KMS-11 (cell line): ENCODE data around the gene MTA1.

Experiments
- H2AFZ ChIP-seq: fragments of 200-600 bp; sonication (generic); 2 replicates; pipeline ENCODE4 v1.6.1; 2016; ENCODE audit warnings: antibody characterized with exemption, mixed run types, low read depth
- H3K27ac ChIP-seq: fragments of 200-600 bp; sonication (generic); 2 replicates; pipeline ENCODE4 v1.6.1; 2016; ENCODE audit warnings: mild to moderate bottlenecking, mixed run types
- H3K27me3 ChIP-seq: fragments of 200-600 bp; sonication (generic); 2 replicates; pipeline ENCODE4 v1.6.1; 2017; ENCODE audit warnings: mild to moderate bottlenecking, low read depth, mixed run types, moderate library complexity; ENCODE audit not compliant: insufficient read depth
- H3K36me3 ChIP-seq: fragments of 200-600 bp; sonication (generic); 2 replicates; pipeline ENCODE4 v1.6.1; 2017; ENCODE audit warnings: mild to moderate bottlenecking, mixed run types; ENCODE audit not compliant: insufficient read depth
- H3K4me1 ChIP-seq: fragments of 200-600 bp; sonication (generic); 2 replicates; pipeline ENCODE4 v1.6.1; 2016; ENCODE audit warnings: mild to moderate bottlenecking, low read depth, mixed run types; ENCODE audit not compliant: poor library complexity, severe bottlenecking
- H3K4me2 ChIP-seq: fragments of 200-600 bp; sonication (generic); 2 replicates; pipeline ENCODE4 v1.7.0; 2016; ENCODE audit warnings: mild to moderate bottlenecking, mixed run types
- H3K4me3 ChIP-seq: fragments of 200-600 bp; sonication (generic); IDR thresholded peaks from 2 replicates; pipeline ENCODE4 v1.6.1; 2017; ENCODE audit warnings: low read depth, low read length, mixed read lengths; ENCODE audit not compliant: insufficient read depth
- H3K79me2 ChIP-seq: fragments of 200-600 bp; sonication (generic); 2 replicates; pipeline ENCODE4 v1.6.1; 2016; ENCODE audit warnings: low read depth, mixed run types; ENCODE audit not compliant: insufficient read depth
- H3K9ac ChIP-seq: fragments of 200-600 bp; sonication (generic); 2 replicates; pipeline ENCODE4 v1.6.1; 2016; ENCODE audit warnings: mild to moderate bottlenecking, mixed run types
- H4K20me1 ChIP-seq: fragments of 200-600 bp; sonication (generic); 2 replicates; pipeline ENCODE4 v1.6.1; 2016; ENCODE audit warnings: mild to moderate bottlenecking, mixed run types; ENCODE audit not compliant: insufficient read depth
- CTCF ChIP-seq: fragments of 200-600 bp; sonication (generic); conservative IDR thresholded peaks from 2 replicates; pipeline ENCODE4 v1.6.1; 2017; ENCODE audit warnings: low read depth, mild to moderate bottlenecking, antibody characterized with exemption, low read length, moderate library complexity, mixed read lengths

The MTA1 gene

GRCh38 chr14:105507247-105507646 is 87.6 kb downstream of the MTA1 start:
- Histone ChIP-seq H3K9ac (no peak overlapping the region), H3K79me2 (no peaks in the 10 kb centered on the region), H3K4me3 (no peak overlapping the region), H3K36me3 (no peaks in the 10 kb centered on the region), H2AFZ (no peak overlapping the region), H4K20me1 (no peaks in the 10 kb centered on the region), H3K27ac (no peak overlapping the region), H3K4me1 (no peaks in the 10 kb centered on the region), H3K4me2 (no peak overlapping the region), H3K27me3 (peaks cover 19% of the 10 kb centered on the region; the same call in 1 of the 2 replicates)
- TF ChIP-seq CTCF = no peak

GRCh38 chr14:105508069-105508468 is 88.4 kb downstream of the MTA1 start:
- H3K27ac ChIP-seq = no peak overlapping the region
- H3K4me2 ChIP-seq = no peak overlapping the region
- H3K4me3 ChIP-seq = no peak overlapping the region
- no peaks in the 10 kb centered on the region for H3K79me2 ChIP-seq
- H3K36me3 ChIP-seq = no peaks in the 10 kb centered on the region
- no peak overlapping the region for H3K9ac ChIP-seq
- H3K4me1 ChIP-seq = no peaks in the 10 kb centered on the region
- peaks cover 19% of the 10 kb centered on the region; the same call in 1 of the 2 replicates for H3K27me3 ChIP-seq
- no peaks in the 10 kb centered on the region for H4K20me1 ChIP-seq
- no peak overlapping the region for H2AFZ ChIP-seq
- TF ChIP-seq CTCF = no peak

DNA sequence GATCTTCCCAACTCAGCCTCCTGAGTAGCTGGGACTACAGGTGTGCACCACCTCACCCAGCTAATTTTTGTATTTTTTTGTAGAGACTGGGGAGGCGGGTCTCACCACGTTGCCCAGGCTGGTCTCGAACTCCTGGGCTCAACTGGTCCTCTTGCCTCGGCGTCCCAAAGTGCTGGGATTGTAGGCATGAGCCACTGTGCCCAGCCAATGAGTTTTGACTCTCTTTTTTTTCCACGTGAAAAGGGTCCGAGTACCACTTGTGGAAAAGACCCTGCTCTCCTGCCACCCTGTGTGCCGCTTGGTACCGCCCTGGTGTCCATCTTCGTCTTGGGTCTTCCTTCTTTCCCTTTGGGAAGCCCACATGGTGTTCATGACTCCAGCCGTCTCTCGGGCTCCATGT is 89.0 kb downstream of the MTA1 start:
- H3K9ac ChIP-seq = no peak overlapping the region
- H3K79me2 ChIP-seq = no peaks in the 10 kb centered on the region
- no peak overlapping the region for H3K4me2 ChIP-seq
- H3K4me1 ChIP-seq = no peaks in the 10 kb centered on the region
- no peak overlapping the region for H3K27ac ChIP-seq
- H3K36me3 ChIP-seq = no peaks in the 10 kb centered on the region
- H2AFZ ChIP-seq = no peak overlapping the region
- no peaks in the 10 kb centered on the region for H4K20me1 ChIP-seq
- no peak for TF ChIP-seq CTCF
- no peak overlapping the region for H3K4me3 ChIP-seq
- peaks cover 19% of the 10 kb centered on the region; the same call in 1 of the 2 replicates for H3K27me3 ChIP-seq

DNA sequence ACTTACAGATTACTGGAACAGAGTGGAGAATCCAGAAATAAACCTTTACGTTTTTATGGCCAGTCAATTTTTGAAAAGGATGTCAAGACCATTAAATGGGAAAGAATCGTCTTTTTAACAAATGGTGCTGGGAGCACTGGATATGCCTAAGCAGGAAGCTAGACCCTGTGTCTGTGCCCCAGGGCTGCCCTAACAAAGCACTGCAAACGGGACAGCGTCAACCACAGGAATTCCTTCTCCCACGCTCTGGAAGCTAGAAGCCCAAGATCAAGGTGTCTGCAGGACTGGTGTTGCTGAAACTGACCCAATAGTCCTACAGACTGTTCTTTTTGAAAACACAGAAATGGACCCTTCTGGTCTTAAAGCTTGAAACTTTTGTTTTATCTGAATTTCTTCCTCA is 97.5 kb downstream of the MTA1 start:
- H3K9ac ChIP-seq = no peak overlapping the region
- H3K4me1 ChIP-seq = no peaks in the 10 kb centered on the region
- no peaks in the 10 kb centered on the region for H3K79me2 ChIP-seq
- no peaks in the 10 kb centered on the region for H4K20me1 ChIP-seq
- no peaks in the 10 kb centered on the region for H3K36me3 ChIP-seq
- H3K27ac ChIP-seq = no peak overlapping the region
- H2AFZ ChIP-seq = no peak overlapping the region
- H3K27me3 ChIP-seq = peaks cover 33% of the 10 kb centered on the region
- no peak for TF ChIP-seq CTCF
- no peak overlapping the region for H3K4me3 ChIP-seq
- H3K4me2 ChIP-seq = no peak overlapping the region
